BJ (cell line): ENCODE measurements around the gene HSF4. TPM values are rescaled to one million over a fixed set of nuclear protein-coding genes. Genes with fewer than 3 reads are reported as not detected.
A peak's percentile ranks its signal among the peaks of the same experiment; 100 is the strongest.

Experiments used
- CTCF ChIA-PET: fragments of 350-600 bp; formaldehyde crosslinking; extraction: SDS; loops from one replicate; lab custom pipeline; 2021; ENCODE audit warnings: antibody characterized with exemption, inconsistent platforms; lab: Yijun Ruan, JAX
- POLR2A ChIA-PET: fragments of 300-600 bp; sonication (Branson Sonifier 250); formaldehyde crosslinking; extraction: SDS; loops from one replicate; lab custom pipeline; 2021; ENCODE audit warnings: antibody characterized with exemption; lab: Charles Lee
- DNase-seq: peaks from one replicate; pipeline ENCODE4 v3.0.0-alpha.2; 2011; ENCODE audit warnings: low read depth
- H3K27me3 ChIP-seq: 2 replicates; pipeline ENCODE4 v1.6.0; 2011; ENCODE audit warnings: low read length; ENCODE audit not compliant: control insufficient read depth, insufficient read depth
- H3K36me3 ChIP-seq: 2 replicates; pipeline ENCODE4 v1.5.1; 2011; ENCODE audit warnings: low read length; ENCODE audit not compliant: control insufficient read depth, insufficient read depth
- H3K4me3 ChIP-seq: 2 replicates; pipeline ENCODE4 v1.5.1; 2011; ENCODE audit warnings: low read depth, mild to moderate bottlenecking, control low read depth, low read length
- CTCF ChIP-seq: IDR thresholded peaks from 2 replicates; pipeline ENCODE4 v1.5.1; 2011; ENCODE audit warnings: low read depth, mild to moderate bottlenecking, control low read depth, inconsistent platforms, low read length, moderate library complexity; ENCODE audit not compliant: insufficient read depth
- polyA plus RNA-seq: library from polyadenylated mRNA; depleted of rRNA; stranded (reverse); fragments of >200 nt; gene quantifications from 2 replicates; pipeline ENCODE4 v1.2.3, GENCODE V29; 2011; rRNA removed
- small RNA-seq: library from RNA; depleted of rRNA; stranded (forward); fragments of <200 nt; gene quantifications from one replicate; pipeline ENCODE3, GENCODE V24; 2012; ENCODE audit warnings: low replicate concordance, low read depth; ENCODE audit not compliant: insufficient read length

Gene HSF4
- polyA plus RNA-seq, 1 experiment: 4.1 TPM

- Histone ChIP-seq H3K36me3 (no peaks in the 10 kb centered on the region; the same call in 1 of the 2 replicates), H3K27me3 (no peaks in the 10 kb centered on the region), H3K4me3 (no peak overlapping the region)
- DNase-seq: no peak
- TF ChIP-seq CTCF: no peak
- POLR2A ChIA-PET: no interaction called here
- CTCF ChIA-PET: interaction anchor here (1.0 kb wide), 1 partner anchor 10 kb away, joined by 3 read pairs; the partner anchor contains the start of gene TMEM208
Observed at GRCh38 chr16:67216612-67217490, 52.3 kb downstream of the HSF4 start.

Small RNA genes within 50 kb of the gene (small RNA-seq; reads per million reads assigned to genes)
- gene MIR328: 2.9 reads per million, percentile 36 among the genes with 10 or more reads in this experiment

Other genes with a start within 250 kb of the HSF4 start
- not detected in 2 replicates for gene CDH16, start 245.9 kb upstream of the HSF4 start, polyA plus RNA-seq
- gene RRAD, start 239.2 kb upstream of the HSF4 start, polyA plus RNA-seq: 1.8 and 3.8 TPM in 2 replicates
- 155 and 171 TPM in 2 replicates for gene CIAO2B, start 230.3 kb upstream of the HSF4 start, polyA plus RNA-seq
- 23.8 and 33.3 TPM in 2 replicates for gene CES2, start 229.2 kb upstream of the HSF4 start, polyA plus RNA-seq
- gene CES3, start 203.5 kb upstream of the HSF4 start, polyA plus RNA-seq: 0.07 and 0.13 TPM in 2 replicates
- 3.6 and 4.5 TPM in 2 replicates for gene CES4A, start 176.2 kb upstream of the HSF4 start, polyA plus RNA-seq
- 14.7 and 28.4 TPM in 2 replicates for gene CBFB, start 135.6 kb upstream of the HSF4 start, polyA plus RNA-seq
- 20.8 and 27.7 TPM in 2 replicates for gene PHAF1, start 54.8 kb upstream of the HSF4 start, polyA plus RNA-seq
- 25.7 and 34.9 TPM in 2 replicates for gene B3GNT9, start 13.7 kb upstream of the HSF4 start, polyA plus RNA-seq
- 11.1 and 18.6 TPM in 2 replicates for gene TRADD, start 4.8 kb upstream of the HSF4 start, polyA plus RNA-seq
- gene FBXL8, start 4.8 kb upstream of the HSF4 start, polyA plus RNA-seq: 4.1 and 5.7 TPM in 2 replicates
- gene NOL3, start 5.8 kb downstream of the HSF4 start, polyA plus RNA-seq: 12.7 and 14.7 TPM in 2 replicates
- 8.7 and 13.1 TPM in 2 replicates for gene MATCAP1, start 19.2 kb downstream of the HSF4 start, polyA plus RNA-seq
- not detected in 2 replicates for gene EXOC3L1, start 25.4 kb downstream of the HSF4 start, polyA plus RNA-seq
- gene E2F4, start 27.4 kb downstream of the HSF4 start, polyA plus RNA-seq: 49.9 and 83.2 TPM in 2 replicates
- gene ELMO3, start 34.4 kb downstream of the HSF4 start, polyA plus RNA-seq: 0.56 and 0.97 TPM in 2 replicates
- 64.2 and 79.7 TPM in 2 replicates for gene TMEM208, start 62.4 kb downstream of the HSF4 start, polyA plus RNA-seq
- gene FHOD1, start 82.7 kb downstream of the HSF4 start, polyA plus RNA-seq: 13.2 and 23.0 TPM in 2 replicates
- 2.1 and 2.6 TPM in 2 replicates for gene SLC9A5, start 84.2 kb downstream of the HSF4 start, polyA plus RNA-seq
- 12.1 and 25.2 TPM in 2 replicates for gene PLEKHG4, start 114.8 kb downstream of the HSF4 start, polyA plus RNA-seq
- 0.06 TPM in 1 of 2 replicates, not detected in the other for gene KCTD19, start 162.0 kb downstream of the HSF4 start, polyA plus RNA-seq
- 0.06 TPM in 1 of 2 replicates, not detected in the other for gene LRRC36, start 162.1 kb downstream of the HSF4 start, polyA plus RNA-seq
- 0.26 and 0.64 TPM in 2 replicates for gene TPPP3, start 228.8 kb downstream of the HSF4 start, polyA plus RNA-seq